ENCODE results near the gene SP140L. TPM values are rescaled to one million over a fixed set of nuclear protein-coding genes. Genes with fewer than 3 reads are reported as not detected.
"Not testable (repeated sequence)": the region's sequence is repeated elsewhere in the genome, so short reads cannot be mapped to it uniquely, and the experiment has no call there.

Gene SP140L
- total RNA-seq, 2 donors from 2014 or later, result 13.2 to 14.4 TPM

GRCh38 chr2:230299618-230300017 is 27.4 kb upstream of the SP140L start:
- TF ChIP-seq, protein P1, sequence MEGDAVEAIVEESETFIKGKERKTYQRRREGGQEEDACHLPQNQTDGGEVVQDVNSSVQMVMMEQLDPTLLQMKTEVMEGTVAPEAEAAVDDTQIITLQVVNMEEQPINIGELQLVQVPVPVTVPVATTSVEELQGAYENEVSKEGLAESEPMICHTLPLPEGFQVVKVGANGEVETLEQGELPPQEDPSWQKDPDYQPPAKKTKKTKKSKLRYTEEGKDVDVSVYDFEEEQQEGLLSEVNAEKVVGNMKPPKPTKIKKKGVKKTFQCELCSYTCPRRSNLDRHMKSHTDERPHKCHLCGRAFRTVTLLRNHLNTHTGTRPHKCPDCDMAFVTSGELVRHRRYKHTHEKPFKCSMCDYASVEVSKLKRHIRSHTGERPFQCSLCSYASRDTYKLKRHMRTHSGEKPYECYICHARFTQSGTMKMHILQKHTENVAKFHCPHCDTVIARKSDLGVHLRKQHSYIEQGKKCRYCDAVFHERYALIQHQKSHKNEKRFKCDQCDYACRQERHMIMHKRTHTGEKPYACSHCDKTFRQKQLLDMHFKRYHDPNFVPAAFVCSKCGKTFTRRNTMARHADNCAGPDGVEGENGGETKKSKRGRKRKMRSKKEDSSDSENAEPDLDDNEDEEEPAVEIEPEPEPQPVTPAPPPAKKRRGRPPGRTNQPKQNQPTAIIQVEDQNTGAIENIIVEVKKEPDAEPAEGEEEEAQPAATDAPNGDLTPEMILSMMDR (IDR thresholded peaks at IDR 0.05), result no peak
- Histone ChIP-seq H3K36me3 (no peaks in the 10 kb centered on the region), H3K27ac (no peak overlapping the region), H3K4me3 (no peak overlapping the region), H3K9ac (ENCODE audit: low read depth in 2 of 2, low read length in 2 of 2) (no peak overlapping the region), H3K27me3 (no peaks in the 10 kb centered on the region), H3K9me3 (no peaks in the 10 kb centered on the region), H3K4me1 (no peaks in the 10 kb centered on the region)
- no peak for DNase-seq
- intact Hi-C loops (cut with DNase I), result no loop called here

- H3K4me3 ChIP-seq, result no peak overlapping the region
- H3K27me3 ChIP-seq, result no peaks in the 10 kb centered on the region
- H3K4me1 ChIP-seq, result no peaks in the 10 kb centered on the region
- H3K9ac ChIP-seq (ENCODE audit: low read depth in 2 of 2, low read length in 2 of 2), result no peak overlapping the region
- H3K36me3 ChIP-seq, result no peaks in the 10 kb centered on the region
- H3K27ac ChIP-seq, result no peak overlapping the region
- no peaks in the 10 kb centered on the region for H3K9me3 ChIP-seq
- DNase-seq, result no peak
- intact Hi-C loops (cut with DNase I), result no loop called here
- TF ChIP-seq, protein P1 (IDR thresholded peaks at IDR 0.05), result no peak
These were observed 21.3 kb upstream of the SP140L start for GRCh38 chr2:230305416-230306275.

- Histone ChIP-seq H3K4me1 (no peaks in the 10 kb centered on the region), H3K4me3 (no peak overlapping the region), H3K9me3 (no peaks in the 10 kb centered on the region), H3K27ac (no peak overlapping the region), H3K27me3 (no peaks in the 10 kb centered on the region), H3K36me3 (no peaks in the 10 kb centered on the region), H3K9ac (ENCODE audit: low read depth in 2 of 2, low read length in 2 of 2) (no peak overlapping the region)
- no peak for DNase-seq
- TF ChIP-seq, protein P1 (IDR thresholded peaks at IDR 0.05), result no peak
- intact Hi-C loops (cut with DNase I), result no loop called here
These were observed 20.5 kb upstream of the SP140L start for GRCh38 chr2:230306474-230306873.

- H3K36me3 ChIP-seq, result no peaks in the 10 kb centered on the region
- H3K4me1 ChIP-seq, result no peaks in the 10 kb centered on the region
- H3K9ac ChIP-seq (ENCODE audit: low read depth in 2 of 2, low read length in 2 of 2), result no peak overlapping the region
- no peak for DNase-seq
- intact Hi-C loops (cut with DNase I), result no loop called here
- TF ChIP-seq, protein P1 (IDR thresholded peaks at IDR 0.05), result no peak
- H3K4me3 ChIP-seq, result no peak overlapping the region
- no peaks in the 10 kb centered on the region for H3K27me3 ChIP-seq
- no peak overlapping the region for H3K27ac ChIP-seq
- H3K9me3 ChIP-seq, result no peaks in the 10 kb centered on the region
These were observed 19.5 kb upstream of the SP140L start for GRCh38 chr2:230307485-230307884.

GRCh38 chr2:230308402-230309000 is 18.5 kb upstream of the SP140L start:
- no peaks in the 10 kb centered on the region for H3K27me3 ChIP-seq
- TF ChIP-seq, protein P1 (IDR thresholded peaks at IDR 0.05), result no peak
- H3K9me3 ChIP-seq, result no peaks in the 10 kb centered on the region
- H3K27ac ChIP-seq, result no peak overlapping the region
- H3K4me1 ChIP-seq, result no peaks in the 10 kb centered on the region
- no peak overlapping the region for H3K9ac ChIP-seq (ENCODE audit: low read depth in 2 of 2, low read length in 2 of 2)
- H3K4me3 ChIP-seq, result no peak overlapping the region
- no peaks in the 10 kb centered on the region for H3K36me3 ChIP-seq
- no peak for DNase-seq
- intact Hi-C loops (cut with DNase I), result no loop called here

- H3K27me3 ChIP-seq; H3K9ac ChIP-seq (ENCODE audit: low read depth in 2 of 2, low read length in 2 of 2); H3K27ac ChIP-seq; intact Hi-C loops (cut with DNase I); H3K9me3 ChIP-seq; H3K4me3 ChIP-seq; DNase-seq; H3K36me3 ChIP-seq; H3K4me1 ChIP-seq: not testable (repeated sequence)
These were observed 16.2 kb upstream of the SP140L start for GRCh38 chr2:230310792-230311191.

DNA sequence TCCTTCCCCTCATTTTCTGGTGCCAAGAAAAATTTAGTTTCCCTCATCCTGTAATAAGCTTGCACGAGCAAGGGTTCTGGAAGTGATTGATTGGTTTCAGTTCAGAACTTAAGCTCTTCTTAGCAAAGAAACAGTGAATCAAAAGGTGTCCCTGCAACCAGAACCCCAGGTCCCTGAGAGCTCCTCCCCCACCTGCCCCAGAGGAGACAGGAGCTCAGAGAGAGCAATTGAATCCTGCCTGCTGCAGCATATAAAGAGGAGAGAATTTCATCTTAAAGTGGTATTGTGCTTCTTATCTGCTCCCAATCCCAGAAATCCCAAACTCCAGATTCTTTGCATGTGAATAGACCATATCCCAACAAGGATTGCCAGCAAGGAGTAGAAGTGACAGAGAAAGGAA is 15.4 kb upstream of the SP140L start:
- H3K4me1 ChIP-seq; H3K27ac ChIP-seq; H3K9me3 ChIP-seq; intact Hi-C loops (cut with DNase I); H3K36me3 ChIP-seq; H3K9ac ChIP-seq (ENCODE audit: low read depth in 2 of 2, low read length in 2 of 2); H3K4me3 ChIP-seq; H3K27me3 ChIP-seq; DNase-seq: not testable (repeated sequence)
